ENCODE measurements around the gene HES3. TPM values are rescaled to one million over a fixed set of nuclear protein-coding genes. Genes with fewer than 3 reads are reported as not detected.

The HES3 gene
- total and polyA plus RNA-seq, 2 of the 4 experiments (the other 2 are of a cell fraction) = not detected

GRCh38 chr1:6244401-6245049 lies 546 bp downstream of the HES3 start:
- Histone ChIP-seq H2BK15ac (ENCODE audit: low read depth, low read length) (no peak overlapping the region), H3K9me3 (ENCODE audit: control insufficient read depth, insufficient read depth, low read length) (no peaks in the 10 kb centered on the region), H4K5ac (ENCODE audit: low read depth, low read length) (no peak overlapping the region), H3K4ac (ENCODE audit: low read depth, low read length) (no peak overlapping the region), H2BK20ac (ENCODE audit: low read depth, low read length) (no peak overlapping the region), H4K91ac (ENCODE audit: insufficient read depth, low read depth, low read length) (no peak overlapping the region), H3K56ac (ENCODE audit: extremely low read depth, insufficient read depth, low read length) (no peak overlapping the region), H3K18ac (ENCODE audit: low read depth, low read length) (no peak overlapping the region), H3K14ac (replicated peaks; ENCODE audit: low read depth, low read length) (no peak overlapping the region), H3K79me1 (ENCODE audit: low read depth in 1 of 2, low read length in 2 of 2) (no peaks in the 10 kb centered on the region), H3K27ac (ENCODE audit: insufficient read depth, low read length) (no peak overlapping the region), H2AK5ac (ENCODE audit: low read depth, low read length) (no peak overlapping the region), H2BK120ac (ENCODE audit: low read depth, low read length) (no peak overlapping the region), H3K9me1 (ENCODE audit: insufficient read depth, low read length) (no peaks in the 10 kb centered on the region), H3K4me2 (ENCODE audit: low read depth, low read length) (no peak overlapping the region), H3K23ac (ENCODE audit: low read depth, low read length) (no peak overlapping the region), H2BK5ac (ENCODE audit: low read depth, low read length, poor library complexity, severe bottlenecking) (no peak overlapping the region), H4K20me1 (ENCODE audit: insufficient read depth, low read length) (peaks cover 16% of the 10 kb centered on the region), H2AK9ac (replicated peaks; ENCODE audit: low read depth, low read length, poor library complexity) (no peak overlapping the region), H4K8ac (ENCODE audit: low read depth in 2 of 2, low read length in 2 of 2) (no peak overlapping the region), H3K9ac (ENCODE audit: low read depth, low read length) (no peak overlapping the region), H3K4me1 (ENCODE audit: control insufficient read depth, insufficient read depth, low read length) (no peaks in the 10 kb centered on the region), H2AFZ (replicated peaks; ENCODE audit: low read length, poor library complexity) (no peak overlapping the region), H3K36me3 (ENCODE audit: control insufficient read depth, insufficient read depth, low read length) (no peaks in the 10 kb centered on the region), H3K27me3 (ENCODE audit: control insufficient read depth, insufficient read depth, low read length) (peaks cover 67% of the 10 kb centered on the region), H3K4me3 (ENCODE audit: insufficient read depth, low read depth, low read length) (no peak overlapping the region)
- intact Hi-C loops (cut with micrococcal nuclease) (loop anchor here (1.0 to 5.0 kb wide), 3 partner anchors 136 to 248 kb away; partner anchors contain the start of gene PLEKHG5), in situ Hi-C loops (cut with MboI; ENCODE audit: low sequenced_read_pairs) (loop anchor here (5.0 kb wide), 1 partner anchor 98 kb away; no protein-coding TSS in a partner anchor), dilution Hi-C loops (cut with HindIII; ENCODE audit: low sequenced_read_pairs, unreplicated experiment) (no loop called here)
- CTCF ChIA-PET = interaction anchor here (0.6 to 0.9 kb wide), 5 partner anchors 99 to 192 kb away, joined by 3 to 4 read pairs (median 3); no protein-coding TSS in a partner anchor
- 5% methylated on average over 8 of the region's 24 CpGs; no CpG with 5 or more reads in 1 of the 2 experiments for WGBS, 2 experiments (ENCODE audit: extremely low coverage in 2 of 2, insufficient read length in 1 of 2)
- DNase-seq = no peak
- BruUV-seq (replicated peaks) = no TSS peak
- ATAC-seq (ENCODE audit: low read depth) = no peak
- POLR2A ChIA-PET (ENCODE audit: unreplicated experiment) = interaction anchor here (0.6 kb wide), 1 partner anchor 69 kb away, joined by 4 read pairs; no protein-coding TSS in a partner anchor
- no peak for TF ChIP-seq FOS (IDR thresholded peaks at IDR 0.05; ENCODE audit: low read depth, low read length)
- no peak for TF ChIP-seq MXI1 (IDR thresholded peaks at IDR 0.05; ENCODE audit: borderline replicate concordance, low read depth, low read length)
- TF ChIP-seq CHD1 (IDR thresholded peaks at IDR 0.05; ENCODE audit: low read depth, low read length) = no peak
- TF ChIP-seq MAFK (IDR thresholded peaks at IDR 0.05; ENCODE audit: low read depth, low read length) = no peak
- no peak for TF ChIP-seq CEBPB (IDR thresholded peaks at IDR 0.05; ENCODE audit: low read depth, low read length)
- no peak for TF ChIP-seq USF2 (IDR thresholded peaks at IDR 0.05; ENCODE audit: low read depth, low read length)
- TF ChIP-seq POLR2A (IDR thresholded peaks at IDR 0.05; ENCODE audit: low read depth, low read length) = no peak
- no peak for TF ChIP-seq CTCF (conservative IDR thresholded peaks at IDR 0.05; ENCODE audit: low read depth, low read length)
- TF ChIP-seq ELK1 (IDR thresholded peaks at IDR 0.05; ENCODE audit: borderline replicate concordance, low read depth, low read length) = no peak
- TF ChIP-seq BHLHE40 (IDR thresholded peaks at IDR 0.05; ENCODE audit: low read depth, low read length) = no peak

Measured in IMR-90 (cell line).